Raji (cell line): ENCODE results near the gene NAB1.

Experiments used
- POLR2A ChIP-seq: IDR thresholded peaks from 2 replicates; pipeline ENCODE4 v1.6.1; 2011; ENCODE audit warnings: low read depth, low read length, control low read depth; ENCODE audit not compliant: insufficient read depth

Gene NAB1

DNA sequence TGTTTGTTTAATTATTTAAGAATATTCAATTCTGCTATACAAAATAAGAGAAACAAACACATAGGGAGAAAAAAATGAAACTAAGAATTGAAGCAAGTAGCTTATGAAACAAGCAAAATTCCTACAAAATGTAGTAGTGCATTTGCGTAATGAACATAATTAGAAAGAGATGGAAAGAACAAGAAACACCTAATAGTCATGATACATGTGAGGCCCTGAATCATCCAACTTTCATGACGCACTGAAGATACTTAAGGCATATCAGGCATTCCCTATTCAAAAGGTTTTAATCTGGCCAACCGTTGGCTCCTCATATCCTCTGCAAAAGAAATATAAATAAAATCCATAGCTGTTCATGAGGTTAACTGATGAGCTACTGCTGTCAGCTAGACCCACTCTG is 14.5 kb upstream of the NAB1 start:
- TF ChIP-seq POLR2A: no peak

DNA sequence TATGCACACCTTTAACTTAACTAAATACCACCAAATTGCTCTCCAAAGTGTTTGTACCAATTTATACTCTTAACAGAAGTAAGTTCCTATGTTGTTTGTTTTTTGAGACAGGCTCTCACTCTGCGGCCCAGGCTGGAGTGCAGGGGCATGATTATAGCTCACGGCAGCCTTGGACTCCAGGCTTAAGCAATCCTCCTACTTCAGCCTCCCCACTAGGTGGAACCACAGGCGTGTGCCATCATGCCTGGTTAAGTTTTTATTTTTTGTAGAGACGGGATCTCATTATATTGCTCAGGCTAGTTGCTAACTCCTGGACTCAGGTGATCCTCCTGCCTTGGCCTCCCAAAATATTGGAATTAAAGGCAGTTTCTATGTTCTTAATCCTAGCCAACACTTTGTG is 13.1 kb upstream of the NAB1 start:
- TF ChIP-seq POLR2A: no peak

- no peak for TF ChIP-seq POLR2A
Measured at GRCh38 chr2:190636361-190636760, 12.5 kb upstream of the NAB1 start.

DNA sequence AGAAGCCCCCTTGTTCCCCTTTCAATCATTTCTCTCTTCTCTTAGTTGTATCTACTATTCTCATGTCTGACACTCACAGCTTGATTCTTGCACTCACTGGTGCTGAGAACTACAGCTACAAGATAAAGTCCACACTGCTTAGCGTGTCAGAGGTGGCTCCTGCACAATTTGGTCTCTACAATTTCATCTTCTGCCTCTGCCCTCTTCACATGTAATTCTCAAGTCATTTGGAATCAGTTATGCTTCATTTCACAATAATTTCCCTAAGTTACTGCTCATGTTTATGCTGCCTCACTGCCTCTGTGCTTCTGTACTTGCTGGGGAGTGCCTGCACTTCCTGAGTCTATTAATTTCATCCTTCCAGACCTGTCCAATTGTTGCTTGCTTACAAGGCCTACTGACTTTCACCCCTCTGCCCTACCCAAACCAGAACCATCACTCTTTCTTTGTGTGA is 11.6 kb upstream of the NAB1 start:
- no peak for TF ChIP-seq POLR2A

DNA sequence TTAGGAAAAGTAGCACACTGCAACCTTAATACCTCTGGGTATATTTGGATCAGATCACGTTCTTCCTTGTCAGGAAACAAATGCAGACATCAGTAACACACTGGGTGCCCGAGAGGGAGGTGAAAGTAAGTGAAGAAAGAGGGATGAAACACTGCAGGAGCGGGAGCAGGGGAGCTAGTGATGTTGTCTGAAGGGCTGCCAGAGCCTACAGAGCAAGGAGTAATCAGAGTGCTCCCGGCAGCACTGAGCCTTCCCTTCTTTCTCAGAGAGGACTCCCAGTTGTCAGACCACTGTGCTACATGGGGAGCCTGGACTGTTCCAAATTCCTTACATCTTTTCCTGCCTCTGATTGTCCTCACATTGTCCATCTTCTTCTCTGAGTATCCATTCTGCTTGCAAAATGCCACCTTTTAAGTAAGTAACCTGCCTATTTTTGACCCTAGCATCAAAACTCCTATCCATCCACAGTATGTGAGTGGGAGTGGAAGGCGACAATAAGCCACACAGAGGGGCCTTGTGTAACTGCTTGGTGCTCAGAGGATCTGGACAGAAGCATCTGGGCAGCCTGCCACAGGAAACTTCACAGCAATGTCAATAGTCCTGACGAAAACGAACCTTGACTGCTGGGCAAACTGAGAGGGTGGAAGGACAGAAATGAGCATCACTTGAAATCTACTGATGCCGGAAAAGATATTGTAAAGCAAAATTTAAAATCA is 10.8 kb upstream of the NAB1 start:
- no peak for TF ChIP-seq POLR2A

- TF ChIP-seq POLR2A: no peak
Measured at GRCh38 chr2:190640117-190640516, 8.8 kb upstream of the NAB1 start.

GRCh38 chr2:190641469-190641868 is 7.4 kb upstream of the NAB1 start:
- TF ChIP-seq POLR2A: no peak

- TF ChIP-seq POLR2A: no peak
Measured at GRCh38 chr2:190646780-190647522, 1.9 kb upstream of the NAB1 start.

- TF ChIP-seq POLR2A: no peak
Measured at GRCh38 chr2:190648289-190649034, 421 bp upstream of the NAB1 start.

GRCh38 chr2:190649798-190650390 is 1.0 kb downstream of the NAB1 start:
- 0 out of 2 replicates have a peak, but pooled peaks have one; percentile 5 for TF ChIP-seq POLR2A

DNA sequence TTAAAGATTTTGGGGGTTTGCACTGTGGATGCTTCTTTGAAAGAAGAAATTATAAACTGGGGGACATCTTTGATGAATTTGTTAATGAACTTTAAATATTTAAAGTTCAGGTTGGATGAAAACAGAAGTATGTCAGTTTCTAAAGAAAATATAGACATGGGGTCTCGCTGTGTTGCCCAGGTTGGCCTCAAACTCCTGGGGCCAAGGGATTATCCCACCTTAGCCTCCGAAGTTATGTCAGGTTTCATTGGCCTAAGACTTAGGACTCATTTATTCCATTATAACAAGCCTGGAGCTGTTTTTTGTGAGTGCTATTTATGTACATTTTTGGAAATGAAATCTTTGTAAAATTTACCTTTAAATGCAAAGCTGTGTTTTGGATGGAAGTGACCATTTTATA is 2.5 kb downstream of the NAB1 start:
- no peak for TF ChIP-seq POLR2A

GRCh38 chr2:190653231-190653630 is 4.3 kb downstream of the NAB1 start:
- no peak for TF ChIP-seq POLR2A

DNA sequence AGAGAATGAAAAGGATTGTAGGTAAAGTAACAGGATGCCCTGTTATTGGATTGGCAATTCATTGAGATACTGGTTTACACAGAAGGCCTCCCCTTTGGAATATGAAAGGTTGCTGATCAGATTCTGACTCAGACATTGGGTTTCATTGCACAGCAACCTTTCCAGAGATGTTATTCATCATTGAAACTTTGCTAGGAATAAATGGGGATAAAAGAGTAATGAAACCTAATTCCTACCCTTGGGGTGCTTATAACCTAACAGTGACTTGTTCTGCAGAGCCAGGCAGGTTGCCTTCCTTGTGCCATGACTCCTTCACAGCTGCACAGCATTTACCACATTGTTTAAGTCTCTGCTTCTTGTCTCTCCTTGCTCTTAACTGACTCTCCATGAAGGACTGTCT is 5.0 kb downstream of the NAB1 start:
- TF ChIP-seq POLR2A: no peak

DNA sequence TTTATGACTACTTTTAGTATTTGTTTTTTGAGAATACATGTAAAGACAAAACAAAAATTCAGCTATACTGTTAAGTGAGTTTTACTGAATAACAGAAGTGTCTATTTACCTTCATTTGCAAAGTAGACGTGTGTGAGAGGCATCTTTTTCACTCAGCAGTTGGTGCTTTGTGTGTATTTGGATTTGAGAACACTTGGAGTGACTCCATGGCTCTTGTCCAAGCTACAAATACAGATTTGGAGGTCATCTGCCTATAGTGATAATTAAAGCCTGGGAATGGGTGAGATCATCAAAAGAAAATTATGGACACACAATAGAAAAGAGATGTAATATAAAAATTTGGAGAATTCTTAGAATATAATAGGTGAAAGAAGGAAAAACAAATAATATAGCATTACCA is 6.2 kb downstream of the NAB1 start:
- no peak for TF ChIP-seq POLR2A

DNA sequence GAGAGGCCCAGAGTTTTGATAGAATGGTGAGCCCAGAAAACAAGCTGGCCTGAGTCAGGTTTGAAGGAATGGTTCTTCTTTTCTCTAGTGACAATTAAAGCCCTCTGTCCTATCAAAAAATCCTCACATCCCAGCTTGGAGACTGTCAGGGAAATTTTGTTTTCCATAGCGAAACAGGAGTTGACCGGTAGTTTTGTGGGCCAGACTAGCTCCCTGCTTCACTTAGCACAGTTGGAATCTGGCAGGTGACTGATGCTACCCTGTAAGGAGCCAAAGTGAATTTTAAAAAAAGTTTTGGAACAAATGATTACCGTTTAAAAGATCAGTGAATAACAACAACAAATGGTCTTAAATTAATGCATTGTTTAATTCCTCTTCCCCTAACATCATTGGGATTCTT is 6.7 kb downstream of the NAB1 start:
- no peak for TF ChIP-seq POLR2A

DNA sequence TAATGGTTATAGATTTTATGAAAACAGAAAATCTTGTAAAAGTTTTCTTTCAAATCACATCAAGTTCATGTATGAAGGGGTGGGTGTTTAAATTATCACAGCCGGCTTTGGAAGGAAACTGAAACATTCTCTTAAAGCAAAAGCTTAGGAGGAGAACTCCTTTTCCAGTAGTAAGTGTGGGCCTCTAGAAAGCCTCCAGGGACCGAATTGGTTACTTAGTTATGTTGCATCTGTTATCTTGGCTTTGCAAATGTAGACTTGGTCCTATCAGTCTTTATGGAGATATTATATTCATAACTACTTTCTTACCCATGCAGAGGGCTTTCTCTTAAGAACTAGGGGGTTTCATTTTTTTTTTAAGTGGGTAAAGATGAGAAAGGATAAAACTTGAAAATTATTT is 7.4 kb downstream of the NAB1 start:
- TF ChIP-seq POLR2A: no peak
